CD14-positive monocyte (primary cell): Measurements from ENCODE around the gene ZSCAN32. TPM values are rescaled to one million over a fixed set of nuclear protein-coding genes. Genes with fewer than 3 reads are reported as not detected.

Experiments
- DNase-seq, 3 donors: peaks; one replicate each; pipeline ENCODE4 v3.0.0-alpha.2; 2011 to 2022
- H2AFZ ChIP-seq: 2 replicates; pipeline ENCODE4 v1.6.0; 2012; ENCODE audit warnings: mild to moderate bottlenecking, low read depth, low read length, inconsistent platforms; ENCODE audit not compliant: insufficient read depth, poor library complexity, severe bottlenecking
- H3K27ac ChIP-seq, 2 donors: 1 replicate in 1 of 2; 2 replicates in 1 of 2; pipeline ENCODE4 v1.5.1; 2012 to 2013; ENCODE audit warnings: low read length in 2 of 2, control low read depth in 1 of 2, inconsistent platforms in 1 of 2, low read depth in 1 of 2, mild to moderate bottlenecking in 1 of 2
- H3K27me3 ChIP-seq, 2 donors: one replicate each; pipeline versions ENCODE4 v1.6.0 to v1.6.1; 2011 to 2013; ENCODE audit warnings: low read length in 2 of 2; ENCODE audit not compliant: control insufficient read depth in 2 of 2, insufficient read depth in 2 of 2
- H3K36me3 ChIP-seq, 2 donors: replicated peaks in 1 of 2; 1 replicate in 1 of 2; 2 replicates in 1 of 2; pipeline versions ENCODE4 v1.5.1 to v1.6.1; 2012 to 2013; ENCODE audit warnings: low read length in 2 of 2, control low read depth in 1 of 2, inconsistent platforms in 1 of 2, mild to moderate bottlenecking in 1 of 2; ENCODE audit not compliant: insufficient read depth in 2 of 2, control insufficient read depth in 1 of 2
- H3K4me1 ChIP-seq, 2 donors: 1 replicate in 1 of 2; 2 replicates in 1 of 2; pipeline versions ENCODE4 v1.5.1 to v1.6.1; 2012 to 2013; ENCODE audit warnings: low read length in 2 of 2, control low read depth in 1 of 2, inconsistent platforms in 1 of 2, mild to moderate bottlenecking in 1 of 2, moderate library complexity in 1 of 2; ENCODE audit not compliant: insufficient read depth in 2 of 2, control insufficient read depth in 1 of 2
- H3K4me2 ChIP-seq: replicated peaks from 2 replicates; pipeline ENCODE3; 2012; ENCODE audit warnings: low read length, moderate library complexity, mild to moderate bottlenecking; ENCODE audit not compliant: poor library complexity, severe bottlenecking; ENCODE audit errors: extremely low read depth
- H3K4me3 ChIP-seq, 3 experiments: fragments of 200-600 bp in 1 of 3; sonication (generic) in 1 of 3; replicated peaks in 1 of 3; 1 replicate in 2 of 3; 2 replicates in 1 of 3; pipeline ENCODE4 v1.5.1; 2011 to 2013; ENCODE audit warnings: low read length in 3 of 3, mild to moderate bottlenecking in 3 of 3, control low read depth in 2 of 3, low read depth in 2 of 3, inconsistent platforms in 1 of 3, moderate library complexity in 1 of 3
- H3K79me2 ChIP-seq: 2 replicates; pipeline ENCODE4 v1.6.0; 2012; ENCODE audit warnings: mild to moderate bottlenecking, control low read depth, inconsistent platforms, low read length, moderate library complexity; ENCODE audit not compliant: insufficient read depth
- H3K9ac ChIP-seq: 2 replicates; pipeline ENCODE4 v1.6.0; 2017; ENCODE audit warnings: low read length, mild to moderate bottlenecking; ENCODE audit not compliant: insufficient read depth, poor library complexity, severe bottlenecking
- H3K9me3 ChIP-seq, 2 donors: replicated peaks in 1 of 2; 1 replicate in 1 of 2; 2 replicates in 1 of 2; pipeline versions ENCODE4 v1.5.1 to v1.6.1; 2012 to 2013; ENCODE audit warnings: low read length in 2 of 2, control low read depth in 1 of 2; ENCODE audit not compliant: control insufficient read depth in 1 of 2, insufficient read depth in 1 of 2
- H4K20me1 ChIP-seq: 2 replicates; pipeline ENCODE4 v1.6.0; 2012; ENCODE audit warnings: mild to moderate bottlenecking, low read length, control low read depth, moderate library complexity; ENCODE audit not compliant: insufficient read depth
- H3K27ac Mint-ChIP-seq, 7 donors: one replicate each; pipeline ENCODE4 v1.8.0; 2020; ENCODE audit warnings: mild to moderate bottlenecking in 7 of 7, mixed read lengths in 7 of 7, moderate library complexity in 6 of 7, inconsistent platforms in 2 of 7
- H3K27me3 Mint-ChIP-seq, 3 donors: one replicate each; pipeline ENCODE4 v1.8.0; 2021 to 2022; ENCODE audit warnings: low read depth in 3 of 3, mild to moderate bottlenecking in 3 of 3, mixed read lengths in 3 of 3, moderate library complexity in 3 of 3, inconsistent platforms in 1 of 3
- H3K36me3 Mint-ChIP-seq, 2 donors: one replicate each; pipeline ENCODE4 v1.8.0; 2020; ENCODE audit warnings: mixed read lengths in 2 of 2, inconsistent platforms in 1 of 2, mild to moderate bottlenecking in 1 of 2
- H3K4me1 Mint-ChIP-seq: one replicate; pipeline ENCODE4 v1.8.0; 2020; ENCODE audit warnings: mild to moderate bottlenecking, mixed read lengths
- H3K4me3 Mint-ChIP-seq, 2 donors: one replicate each; pipeline ENCODE4 v1.8.0; 2020; ENCODE audit warnings: mild to moderate bottlenecking in 2 of 2, mixed read lengths in 2 of 2, moderate library complexity in 1 of 2
- H3K9me3 Mint-ChIP-seq, 7 donors: one replicate each; pipeline ENCODE4 v1.8.0; 2020 to 2022; ENCODE audit warnings: mixed read lengths in 7 of 7, mild to moderate bottlenecking in 6 of 7, moderate library complexity in 6 of 7, inconsistent platforms in 2 of 7
- CTCF ChIP-seq: fragments of 200-600 bp; IDR thresholded peaks from one replicate; pipeline ENCODE4 v1.8.0; 2022; ENCODE audit warnings: antibody characterized with exemption, mild to moderate bottlenecking
- WGBS: methylation state at CpG from one replicate; pipeline ENCODE4 v1.1.5; 2013; ENCODE audit warnings: missing lambda C conversion rate; ENCODE audit not compliant: insufficient coverage; 5-methylcytosine and 5-hydroxymethylcytosine counted together
- intact Hi-C, 2 donors: fragments of 100-400 bp; cut with micrococcal nuclease; formaldehyde crosslinking; loops; one replicate each; pipeline versions ENCODE4 v1.15.0 to v1.15.1; 2023
- polyA plus RNA-seq, 3 donors: library from polyadenylated mRNA; depleted of rRNA in 1 of 3; unstranded in 2 of 3; stranded (reverse) in 1 of 3; fragments of 300-500 nt in 2 of 3; fragments of >200 nt in 1 of 3; fragmentation: Illumina TruSeq in 2 of 3; gene quantifications; 1 replicate in 2 of 3; 2 replicates in 1 of 3; pipeline ENCODE4 v1.2.3, GENCODE V29; 2012 to 2021

ZSCAN32 gene
- polyA plus RNA-seq, 3 donors = 5.7 to 7.7 (median 7.2) TPM

GRCh38 chr16:3364774-3365427 is 35.9 kb downstream of the ZSCAN32 start:
- peak overlapping the region; percentile 70 for H2AFZ ChIP-seq
- H3K27ac Mint-ChIP-seq = peak overlapping the region in 4 of 7 donors; percentile 36 to 65 (median 53)
- H3K9ac ChIP-seq = no peak overlapping the region
- 17% methylated on average over 42 of the region's 42 CpGs for WGBS
- peaks cover 41 to 48% of the 10 kb centered on the region in 2 donors for H3K9me3 ChIP-seq
- peak overlapping the region; percentile 63 for H3K4me2 ChIP-seq
- no peaks in the 10 kb centered on the region for H3K79me2 ChIP-seq
- peak overlapping the region; percentile 68 to 69 for H3K4me3 Mint-ChIP-seq
- intact Hi-C loops = no loop called here
- TF ChIP-seq CTCF = no peak
- peaks cover 15 to 48% (median 32%) of the 10 kb centered on the region in 7 donors for H3K9me3 Mint-ChIP-seq
- H3K4me1 ChIP-seq = peaks cover 10 to 11% of the 10 kb centered on the region in 2 donors
- H3K4me3 ChIP-seq = peak overlapping the region in 2 of 3 experiments; percentile 24 to 72
- H3K36me3 Mint-ChIP-seq = peaks cover 3 to 5% of the 10 kb centered on the region in 2 donors
- peaks cover 12% of the 10 kb centered on the region for H3K4me1 Mint-ChIP-seq
- no peak overlapping the region for H3K27ac ChIP-seq
- no peaks in the 10 kb centered on the region for H3K36me3 ChIP-seq
- DNase-seq = peak; percentile 30 to 70 (median 33)
- no peaks in the 10 kb centered on the region for H4K20me1 ChIP-seq
- peaks cover 10 to 18% (median 11%) of the 10 kb centered on the region in 3 donors for H3K27me3 Mint-ChIP-seq
- H3K27me3 ChIP-seq = peaks cover 0 to 6% of the 10 kb centered on the region in 2 donors

GRCh38 chr16:3363793-3364192 is 37.0 kb downstream of the ZSCAN32 start:
- intact Hi-C loops = no loop called here
- peaks cover 12% of the 10 kb centered on the region for H3K4me1 Mint-ChIP-seq
- Histone ChIP-seq H3K9me3 (peaks cover 41 to 42% of the 10 kb centered on the region in 2 donors), H3K4me1 (peaks cover 10 to 11% of the 10 kb centered on the region in 2 donors), H3K4me3 (no peak overlapping the region), H4K20me1 (no peaks in the 10 kb centered on the region), H3K9ac (no peak overlapping the region), H3K27me3 (peaks cover 0 to 6% of the 10 kb centered on the region in 2 donors), H3K79me2 (no peaks in the 10 kb centered on the region), H3K4me2 (no peak overlapping the region), H2AFZ (no peak overlapping the region), H3K27ac (no peak overlapping the region), H3K36me3 (no peaks in the 10 kb centered on the region)
- H3K4me3 Mint-ChIP-seq = no peak overlapping the region
- peaks cover 10 to 19% (median 15%) of the 10 kb centered on the region in 3 donors for H3K27me3 Mint-ChIP-seq
- DNase-seq = no peak
- TF ChIP-seq CTCF = no peak
- H3K9me3 Mint-ChIP-seq = peaks cover 21 to 53% (median 33%) of the 10 kb centered on the region in 7 donors
- peaks cover 3 to 5% of the 10 kb centered on the region in 2 donors for H3K36me3 Mint-ChIP-seq
- H3K27ac Mint-ChIP-seq = no peak overlapping the region
- 90% methylated on average over 2 of the region's 7 CpGs for WGBS
